Activated naive CD8-positive, alpha-beta T cell treated with anti-CD3 and anti-CD28 coated beads for 36 hours (primary cell): ENCODE measurements around the gene CXXC1. TPM values are rescaled to one million over a fixed set of nuclear protein-coding genes. Genes with fewer than 3 reads are reported as not detected.
"Not testable (repeated sequence)": the region's sequence is repeated elsewhere in the genome, so short reads cannot be mapped to it uniquely, and the experiment has no call there.

ENCODE experiments used
- DNase-seq: peaks from one replicate; pipeline ENCODE4 v3.0.0; 2021
- H3K27ac Mint-ChIP-seq: one replicate; pipeline ENCODE4 v1.8.0; 2022; ENCODE audit warnings: mild to moderate bottlenecking, moderate library complexity, mixed read lengths
- H3K27me3 Mint-ChIP-seq: one replicate; pipeline ENCODE4 v1.8.0; 2022; ENCODE audit warnings: mild to moderate bottlenecking, mixed read lengths
- H3K36me3 Mint-ChIP-seq: one replicate; pipeline ENCODE4 v1.8.0; 2021; ENCODE audit warnings: mild to moderate bottlenecking, mixed read lengths
- H3K4me1 Mint-ChIP-seq: one replicate; pipeline ENCODE4 v1.8.0; 2021; ENCODE audit warnings: mixed read lengths
- H3K4me3 Mint-ChIP-seq: one replicate; pipeline ENCODE4 v1.8.0; 2022; ENCODE audit warnings: mild to moderate bottlenecking, moderate library complexity, mixed read lengths
- H3K9me3 Mint-ChIP-seq: one replicate; pipeline ENCODE4 v1.8.0; 2022; ENCODE audit warnings: mixed read lengths
- total RNA-seq, 2 experiments: library from RNA; stranded (reverse); gene quantifications; one replicate each; pipeline ENCODE4 v1.2.3, GENCODE V29; 2021

Gene CXXC1
- total RNA-seq, 2 experiments from 2014 or later, result 97.0 to 97.2 TPM

- peak overlapping the region; percentile 83 for H3K4me3 Mint-ChIP-seq
- peaks cover 4% of the 10 kb centered on the region for H3K9me3 Mint-ChIP-seq
Observed at GRCh38 chr18:50307738-50308470, 20.4 kb upstream of the CXXC1 start.

GRCh38 chr18:50307400-50307737 is 19.9 kb upstream of the CXXC1 start:
- Mint-ChIP-seq H3K36me3 (no peaks in the 10 kb centered on the region), H3K4me3 (peak overlapping the region; percentile 83), H3K27me3 (peaks cover 13% of the 10 kb centered on the region), H3K9me3 (peaks cover 4% of the 10 kb centered on the region), H3K4me1 (peaks cover 10% of the 10 kb centered on the region), H3K27ac (peak overlapping the region; percentile 75)
- DNase-seq, result no peak

More at GRCh38 chr18:50307738-50308470, 20.4 kb upstream of the CXXC1 start:
- peak; percentile 88 for DNase-seq
- Mint-ChIP-seq H3K27ac (peak overlapping the region; percentile 75), H3K4me1 (peaks cover 10% of the 10 kb centered on the region), H3K36me3 (no peaks in the 10 kb centered on the region), H3K27me3 (peaks cover 13% of the 10 kb centered on the region)

DNA sequence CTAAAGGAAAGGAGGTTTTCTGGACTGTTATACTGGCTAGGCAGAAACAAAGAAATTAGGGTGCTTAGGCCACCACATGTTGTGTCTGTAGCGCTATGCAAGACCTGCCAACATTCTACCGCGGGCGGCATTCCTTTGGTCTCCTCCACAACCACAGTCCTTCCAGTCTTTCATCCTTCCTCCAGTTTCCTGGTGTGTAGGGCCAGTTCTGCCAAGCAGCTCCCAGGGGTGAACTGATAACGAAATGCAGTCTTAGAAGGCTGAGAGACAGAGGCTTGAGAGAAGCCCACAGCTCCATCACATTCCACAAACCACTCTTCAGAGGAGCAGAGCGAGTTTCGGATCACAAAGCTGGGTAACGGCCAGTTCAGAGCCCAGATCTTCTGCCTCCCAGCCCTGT is 19.5 kb upstream of the CXXC1 start:
- Mint-ChIP-seq H3K27me3 (peaks cover 16% of the 10 kb centered on the region), H3K4me1 (peaks cover 10% of the 10 kb centered on the region), H3K4me3 (peak overlapping the region; percentile 83), H3K27ac (no peak overlapping the region), H3K36me3 (no peaks in the 10 kb centered on the region), H3K9me3 (peaks cover 4% of the 10 kb centered on the region)
- no peak for DNase-seq

DNA sequence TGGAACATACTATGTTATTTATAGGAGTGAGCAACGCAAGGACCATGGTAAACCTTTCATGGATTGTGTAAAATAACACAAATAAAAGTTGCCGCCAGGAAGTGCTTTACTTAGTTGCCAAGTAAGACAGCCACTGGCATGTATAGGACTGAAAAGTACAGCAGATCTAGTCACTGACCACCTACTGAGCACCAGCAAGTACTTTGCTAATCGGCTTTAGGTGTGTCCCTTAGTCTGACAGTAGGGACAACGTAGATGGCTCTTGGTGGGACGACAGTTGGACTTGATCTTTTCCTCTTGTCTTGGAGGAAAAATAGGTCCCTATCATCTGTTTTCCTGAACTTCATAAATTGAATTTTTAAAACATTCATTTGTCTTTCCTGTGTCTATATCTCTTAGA is 13.6 kb upstream of the CXXC1 start:
- Mint-ChIP-seq H3K9me3 (peaks cover 4% of the 10 kb centered on the region), H3K4me1 (peaks cover 7% of the 10 kb centered on the region), H3K27me3 (peaks cover 43% of the 10 kb centered on the region), H3K27ac (no peak overlapping the region), H3K4me3 (no peak overlapping the region), H3K36me3 (no peaks in the 10 kb centered on the region)
- DNase-seq, result no peak

GRCh38 chr18:50299626-50300388 is 12.3 kb upstream of the CXXC1 start:
- no peak overlapping the region for H3K4me3 Mint-ChIP-seq
- H3K9me3 Mint-ChIP-seq, result no peaks in the 10 kb centered on the region
- peaks cover 38% of the 10 kb centered on the region for H3K27me3 Mint-ChIP-seq
- H3K27ac Mint-ChIP-seq, result no peak overlapping the region
- peaks cover 7% of the 10 kb centered on the region for H3K4me1 Mint-ChIP-seq
- no peaks in the 10 kb centered on the region for H3K36me3 Mint-ChIP-seq
- no peak for DNase-seq

DNA sequence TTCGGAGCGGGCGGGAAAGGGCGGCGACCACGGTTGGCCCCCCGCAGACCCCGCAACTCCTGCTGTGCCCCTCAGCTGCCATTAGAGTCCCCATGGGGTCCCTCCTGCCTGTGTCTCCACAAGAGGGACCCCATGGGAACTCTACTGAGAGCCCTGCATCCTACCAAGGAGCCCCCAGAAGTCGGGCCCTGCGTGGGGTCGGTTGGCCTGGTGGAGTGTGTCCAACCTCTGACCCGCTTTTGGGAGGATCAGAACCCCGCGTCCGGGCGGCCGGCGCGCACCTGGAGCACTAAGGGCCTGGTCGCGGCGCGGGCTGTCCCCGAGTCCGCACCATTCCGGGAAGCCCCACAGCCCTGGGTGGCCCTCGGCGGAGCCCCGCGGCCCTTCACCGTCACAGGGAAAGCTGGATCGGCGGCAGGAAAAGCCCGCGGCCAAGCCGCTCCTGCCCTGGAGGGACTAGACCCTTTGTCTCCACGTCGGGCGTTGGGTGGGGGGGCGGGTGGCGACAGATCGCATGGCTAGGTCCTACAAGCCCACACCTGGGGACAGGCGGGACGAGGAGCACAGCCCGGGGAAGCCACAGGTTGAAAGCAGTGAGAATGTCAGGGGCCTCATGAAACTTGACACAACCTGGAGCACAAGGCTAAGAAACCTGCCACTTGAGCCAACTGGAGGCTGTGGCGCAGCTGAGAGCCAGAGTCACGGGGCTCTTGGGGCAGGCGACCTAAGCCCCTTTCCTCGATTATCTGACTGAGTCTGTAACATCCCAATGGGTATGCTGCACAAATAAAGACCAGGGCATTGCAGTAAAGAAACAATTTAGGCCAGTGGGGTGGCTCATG is 11.2 kb upstream of the CXXC1 start:
- Mint-ChIP-seq H3K27ac (no peak overlapping the region), H3K4me1 (peaks cover 7% of the 10 kb centered on the region), H3K4me3 (peak overlapping the region; percentile 60), H3K36me3 (no peaks in the 10 kb centered on the region), H3K9me3 (no peaks in the 10 kb centered on the region), H3K27me3 (peaks cover 29% of the 10 kb centered on the region)
- no peak for DNase-seq

DNA sequence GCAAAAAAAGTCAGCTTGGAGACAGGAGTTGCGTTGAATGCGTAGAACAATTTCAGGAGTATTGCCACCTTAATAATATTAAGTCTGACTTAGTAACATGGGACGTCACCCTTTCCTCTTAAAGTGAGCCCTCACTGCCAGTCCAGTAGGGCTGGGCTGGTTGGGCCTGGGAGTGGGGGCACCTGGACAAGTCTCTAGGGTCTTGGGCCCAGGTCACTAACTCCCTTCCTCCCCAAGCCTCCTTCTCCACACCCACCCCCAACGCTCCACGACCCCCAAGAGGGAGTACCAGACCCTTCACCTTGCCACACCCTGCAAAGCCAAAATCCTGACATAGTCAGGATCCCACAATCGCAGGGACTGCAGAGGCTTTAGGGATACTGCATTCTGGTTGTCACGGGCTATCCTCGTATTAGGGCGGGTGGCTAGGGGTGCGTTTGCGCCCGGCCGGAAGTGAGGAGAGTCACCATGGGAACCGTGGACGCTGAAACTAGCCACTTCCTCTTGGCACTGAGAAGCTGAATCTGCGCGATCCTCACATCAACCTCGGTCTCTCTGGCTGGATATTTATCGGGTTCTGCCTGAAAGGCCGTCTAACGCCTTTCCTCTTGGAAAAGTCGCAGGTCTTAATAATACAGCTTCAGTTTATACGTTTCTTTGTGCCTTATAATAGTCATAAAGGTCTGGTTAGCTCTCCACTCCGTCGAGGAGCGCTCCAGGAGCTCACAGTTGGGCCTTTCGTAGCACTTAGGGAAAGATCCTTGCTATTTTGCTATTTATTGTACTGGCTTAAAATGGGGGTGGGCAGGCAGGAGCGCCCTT is 10.3 kb upstream of the CXXC1 start:
- Mint-ChIP-seq H3K27me3 (peaks cover 29% of the 10 kb centered on the region), H3K27ac (no peak overlapping the region), H3K4me3 (peak overlapping the region; percentile 60), H3K4me1 (peaks cover 7% of the 10 kb centered on the region), H3K36me3 (no peaks in the 10 kb centered on the region), H3K9me3 (no peaks in the 10 kb centered on the region)
- DNase-seq, result peak; percentile 74

DNA sequence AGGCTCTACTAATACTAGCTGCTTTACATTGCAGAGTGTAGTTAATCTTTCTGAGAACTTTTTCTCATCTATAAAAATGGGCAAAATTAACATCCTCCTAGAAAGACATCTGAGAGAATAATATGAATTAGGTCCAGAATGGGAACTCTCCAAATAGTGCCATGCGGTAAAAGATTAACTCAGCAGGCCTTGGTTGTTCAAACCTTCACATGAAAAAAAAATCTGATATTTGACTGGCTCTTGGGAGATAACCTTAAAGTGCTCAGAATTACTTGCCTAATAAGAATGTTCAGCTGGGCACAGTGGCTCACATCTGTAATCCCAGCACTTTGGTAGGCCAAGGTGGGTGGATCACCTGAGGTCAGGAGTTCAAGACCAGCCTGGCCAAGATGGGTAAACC is 5.5 kb upstream of the CXXC1 start:
- no peak for DNase-seq
- Mint-ChIP-seq H3K27ac (no peak overlapping the region), H3K9me3 (no peaks in the 10 kb centered on the region), H3K36me3 (no peaks in the 10 kb centered on the region), H3K4me3 (no peak overlapping the region), H3K4me1 (peaks cover 8% of the 10 kb centered on the region), H3K27me3 (peaks cover 7% of the 10 kb centered on the region)

DNA sequence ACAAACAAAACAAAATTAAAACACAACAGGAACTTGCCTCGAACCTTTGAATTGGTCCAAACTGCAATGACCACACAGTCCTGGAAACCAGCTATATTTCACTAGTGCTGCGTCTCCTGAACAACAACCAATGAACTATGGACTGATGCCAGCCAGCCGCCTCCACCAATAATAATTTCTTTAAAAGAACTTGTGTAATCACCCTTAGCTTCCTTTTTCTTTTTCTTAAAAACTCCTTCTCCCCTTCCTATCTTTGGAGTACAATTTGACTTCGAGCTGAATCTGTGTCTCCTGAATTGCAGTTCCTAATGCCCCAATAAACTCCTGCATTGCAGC is 1.6 kb upstream of the CXXC1 start:
- Mint-ChIP-seq H3K4me3 (peak overlapping the region; percentile 65), H3K27me3 (no peaks in the 10 kb centered on the region), H3K4me1 (peaks cover 17% of the 10 kb centered on the region), H3K9me3 (no peaks in the 10 kb centered on the region), H3K36me3 (peaks cover 26% of the 10 kb centered on the region), H3K27ac (peak overlapping the region; percentile 49)
- DNase-seq, result no peak

- Mint-ChIP-seq H3K4me3 (peak overlapping the region; percentile 95), H3K27ac (peak overlapping the region; percentile 94), H3K36me3 (peaks cover 32% of the 10 kb centered on the region), H3K4me1 (peaks cover 21% of the 10 kb centered on the region)
- not testable (repeated sequence) for DNase-seq, H3K27me3 Mint-ChIP-seq, H3K9me3 Mint-ChIP-seq
Observed at GRCh38 chr18:50288348-50289107, 1.0 kb upstream of the CXXC1 start.

- DNase-seq, result no peak
- Mint-ChIP-seq H3K27ac (peak overlapping the region; percentile 94), H3K4me1 (peaks cover 21% of the 10 kb centered on the region), H3K9me3 (no peaks in the 10 kb centered on the region), H3K36me3 (peaks cover 43% of the 10 kb centered on the region), H3K27me3 (no peaks in the 10 kb centered on the region), H3K4me3 (peak overlapping the region; percentile 95)
Observed at GRCh38 chr18:50287028-50287440, 458 bp downstream of the CXXC1 start.

DNA sequence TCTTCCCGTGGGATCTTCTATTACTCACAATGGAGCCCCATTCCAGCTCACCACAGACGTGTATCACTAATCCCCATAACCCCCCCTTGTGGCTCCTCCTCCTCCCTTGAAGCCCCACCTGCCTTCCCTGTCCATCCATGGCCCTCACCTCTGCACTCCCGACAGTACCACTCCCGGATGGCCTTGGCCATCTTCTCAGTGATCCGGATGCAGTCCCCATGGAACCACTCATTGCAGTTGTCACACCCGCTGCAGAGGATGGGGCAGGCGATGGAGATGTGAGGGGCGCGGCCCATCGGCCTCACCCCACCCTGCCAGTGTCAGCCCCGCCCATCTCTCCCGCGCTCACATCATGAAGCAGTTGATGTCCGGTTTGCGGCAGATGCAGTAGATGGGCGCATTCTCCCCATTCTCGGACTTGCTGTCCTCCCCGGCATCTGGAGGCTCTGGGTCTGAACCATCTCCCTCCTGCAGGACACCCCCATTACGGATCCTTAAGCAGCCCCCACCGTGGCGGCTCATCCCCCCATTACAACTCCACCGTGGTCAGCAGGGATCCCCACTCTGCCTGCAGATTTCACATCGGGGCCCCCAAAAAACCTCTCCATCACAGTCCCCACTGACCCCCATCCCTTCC is 983 bp downstream of the CXXC1 start:
- Mint-ChIP-seq H3K27ac (peak overlapping the region; percentile 94), H3K9me3 (no peaks in the 10 kb centered on the region), H3K27me3 (no peaks in the 10 kb centered on the region), H3K4me1 (peaks cover 21% of the 10 kb centered on the region), H3K4me3 (peak overlapping the region; percentile 95), H3K36me3 (peaks cover 44% of the 10 kb centered on the region)
- peak; percentile 54 for DNase-seq

GRCh38 chr18:50285631-50286321 is 1.7 kb downstream of the CXXC1 start:
- DNase-seq, result no peak
- no peaks in the 10 kb centered on the region for H3K27me3 Mint-ChIP-seq
- H3K27ac Mint-ChIP-seq, result peak overlapping the region; percentile 94
- H3K9me3 Mint-ChIP-seq, result no peaks in the 10 kb centered on the region
- peak overlapping the region; percentile 95 for H3K4me3 Mint-ChIP-seq
- peaks cover 21% of the 10 kb centered on the region for H3K4me1 Mint-ChIP-seq
- H3K36me3 Mint-ChIP-seq, result peaks cover 47% of the 10 kb centered on the region
